Immature natural killer cell (primary cell): ENCODE results near the gene ADAMTSL1. TPM values are rescaled to one million over a fixed set of nuclear protein-coding genes. Genes with fewer than 3 reads are reported as not detected.
A peak's percentile ranks its signal among the peaks of the same experiment; 100 is the strongest.

Source experiments
- DNase-seq, 3 donors: peaks; one replicate each; pipeline ENCODE4 v3.0.0; 2022; ENCODE audit warnings: mixed read lengths in 1 of 3
- H3K27ac Mint-ChIP-seq, 6 donors: one replicate each; pipeline ENCODE4 v1.8.0; 2020; ENCODE audit warnings: mixed read lengths in 6 of 6, mild to moderate bottlenecking in 5 of 6, inconsistent platforms in 4 of 6, moderate library complexity in 3 of 6
- H3K27me3 Mint-ChIP-seq, 3 donors: one replicate each; pipeline ENCODE4 v1.8.0; 2020 to 2021; ENCODE audit warnings: low read depth in 3 of 3, mild to moderate bottlenecking in 3 of 3, mixed read lengths in 3 of 3, moderate library complexity in 3 of 3, inconsistent platforms in 1 of 3
- H3K36me3 Mint-ChIP-seq, 3 donors: one replicate each; pipeline ENCODE4 v1.8.0; 2020; ENCODE audit warnings: mixed read lengths in 3 of 3, inconsistent platforms in 2 of 3, mild to moderate bottlenecking in 2 of 3
- H3K4me1 Mint-ChIP-seq, 2 donors: one replicate each; pipeline ENCODE4 v1.8.0; 2020; ENCODE audit warnings: inconsistent platforms in 2 of 2, mild to moderate bottlenecking in 2 of 2, mixed read lengths in 2 of 2, moderate library complexity in 1 of 2
- H3K4me3 Mint-ChIP-seq, 5 donors: one replicate each; pipeline ENCODE4 v1.8.0; 2020; ENCODE audit warnings: mild to moderate bottlenecking in 5 of 5, mixed read lengths in 5 of 5, inconsistent platforms in 3 of 5, moderate library complexity in 3 of 5
- H3K9me3 Mint-ChIP-seq, 6 donors: one replicate each; pipeline ENCODE4 v1.8.0; 2020; ENCODE audit warnings: mild to moderate bottlenecking in 6 of 6, mixed read lengths in 6 of 6, inconsistent platforms in 4 of 6, moderate library complexity in 3 of 6
- polyA plus RNA-seq, 3 donors: library from polyadenylated mRNA; unstranded; fragments of 300-500 nt; fragmentation: Illumina TruSeq; gene quantifications; one replicate each; pipeline ENCODE4 v1.2.3, GENCODE V29; 2021

The ADAMTSL1 gene
- not detected for polyA plus RNA-seq

GRCh38 chr9:18473652-18474279, at the start of gene ADAMTSL1:
Gene ADAMTSL1 (plus strand): TSS chr9:18474153. CDS start chr9:18474233, 80 bp downstream.
- peaks cover 0 to 9% (median 3%) of the 10 kb centered on the region in 6 donors for H3K9me3 Mint-ChIP-seq
- no peak within 1 kb of the TSS for H3K4me3 Mint-ChIP-seq
- no peaks in the 10 kb centered on the region for H3K4me1 Mint-ChIP-seq
- H3K27ac Mint-ChIP-seq: no peak within 1 kb of the TSS
- no peak for DNase-seq
- no peaks in the 10 kb centered on the region for H3K36me3 Mint-ChIP-seq
- H3K27me3 Mint-ChIP-seq: peaks cover 0 to 4% (median 2%) of the 10 kb centered on the region in 3 donors

GRCh38 chr9:18427691-18428090, 46.3 kb upstream of the ADAMTSL1 start:
- H3K4me3 Mint-ChIP-seq: no peak overlapping the region
- H3K4me1 Mint-ChIP-seq: no peaks in the 10 kb centered on the region
- DNase-seq: no peak
- no peak overlapping the region for H3K27ac Mint-ChIP-seq
- peaks cover 0 to 2% (median 0%) of the 10 kb centered on the region in 6 donors for H3K9me3 Mint-ChIP-seq
- H3K36me3 Mint-ChIP-seq: no peaks in the 10 kb centered on the region
- H3K27me3 Mint-ChIP-seq: peaks cover 0 to 2% (median under 1%) of the 10 kb centered on the region in 3 donors

- Mint-ChIP-seq H3K27ac (no peak overlapping the region), H3K4me3 (no peak overlapping the region), H3K36me3 (no peaks in the 10 kb centered on the region), H3K9me3 (no peaks in the 10 kb centered on the region), H3K4me1 (no peaks in the 10 kb centered on the region), H3K27me3 (no peaks in the 10 kb centered on the region)
- no peak for DNase-seq
These were observed 45.3 kb upstream of the ADAMTSL1 start for GRCh38 chr9:18428661-18429060.

- no peaks in the 10 kb centered on the region for H3K9me3 Mint-ChIP-seq
- no peak overlapping the region for H3K27ac Mint-ChIP-seq
- no peaks in the 10 kb centered on the region for H3K36me3 Mint-ChIP-seq
- no peak for DNase-seq
- no peak overlapping the region for H3K4me3 Mint-ChIP-seq
- H3K27me3 Mint-ChIP-seq: no peaks in the 10 kb centered on the region
- no peaks in the 10 kb centered on the region for H3K4me1 Mint-ChIP-seq
These were observed 44.9 kb upstream of the ADAMTSL1 start for GRCh38 chr9:18429070-18429469.

- Mint-ChIP-seq H3K4me3 (no peak overlapping the region), H3K4me1 (no peaks in the 10 kb centered on the region), H3K9me3 (peaks cover 0 to 11% (median 4%) of the 10 kb centered on the region in 6 donors), H3K27me3 (peaks cover 2 to 8% (median 6%) of the 10 kb centered on the region in 3 donors), H3K27ac (no peak overlapping the region), H3K36me3 (no peaks in the 10 kb centered on the region)
- DNase-seq: no peak
These were observed 40.3 kb upstream of the ADAMTSL1 start for GRCh38 chr9:18433620-18434019.

- Mint-ChIP-seq H3K9me3 (peaks cover 0 to 11% (median 4%) of the 10 kb centered on the region in 6 donors), H3K27ac (no peak overlapping the region), H3K27me3 (peaks cover 2 to 10% (median 6%) of the 10 kb centered on the region in 3 donors), H3K4me3 (no peak overlapping the region), H3K36me3 (no peaks in the 10 kb centered on the region), H3K4me1 (no peaks in the 10 kb centered on the region)
- DNase-seq: no peak
These were observed 36.4 kb upstream of the ADAMTSL1 start for GRCh38 chr9:18437315-18438201.

- H3K4me1 Mint-ChIP-seq: no peaks in the 10 kb centered on the region
- no peak overlapping the region for H3K27ac Mint-ChIP-seq
- no peak for DNase-seq
- H3K27me3 Mint-ChIP-seq: peaks cover 2 to 10% (median 6%) of the 10 kb centered on the region in 3 donors
- H3K9me3 Mint-ChIP-seq: peaks cover 0 to 11% (median 4%) of the 10 kb centered on the region in 6 donors
- no peaks in the 10 kb centered on the region for H3K36me3 Mint-ChIP-seq
- no peak overlapping the region for H3K4me3 Mint-ChIP-seq
These were observed 35.5 kb upstream of the ADAMTSL1 start for GRCh38 chr9:18438300-18438925.

GRCh38 chr9:18438951-18439350, 35.0 kb upstream of the ADAMTSL1 start:
- no peak for DNase-seq
- Mint-ChIP-seq H3K4me1 (no peaks in the 10 kb centered on the region), H3K36me3 (no peaks in the 10 kb centered on the region), H3K9me3 (peaks cover 0 to 11% (median 4%) of the 10 kb centered on the region in 6 donors), H3K27ac (no peak overlapping the region), H3K27me3 (peaks cover 2 to 10% (median 6%) of the 10 kb centered on the region in 3 donors), H3K4me3 (no peak overlapping the region)

GRCh38 chr9:18441261-18441660, 32.7 kb upstream of the ADAMTSL1 start:
- Mint-ChIP-seq H3K27me3 (peaks cover 2 to 6% (median 6%) of the 10 kb centered on the region in 3 donors), H3K36me3 (no peaks in the 10 kb centered on the region), H3K4me3 (no peak overlapping the region), H3K27ac (no peak overlapping the region), H3K9me3 (peaks cover 0 to 6% (median under 1%) of the 10 kb centered on the region in 6 donors), H3K4me1 (no peaks in the 10 kb centered on the region)
- no peak for DNase-seq

- Mint-ChIP-seq H3K4me1 (no peaks in the 10 kb centered on the region), H3K27me3 (peaks cover 0 to 4% (median 3%) of the 10 kb centered on the region in 3 donors), H3K9me3 (peaks cover 0 to 4% (median 0%) of the 10 kb centered on the region in 6 donors), H3K4me3 (no peak overlapping the region), H3K27ac (no peak overlapping the region), H3K36me3 (no peaks in the 10 kb centered on the region)
- DNase-seq: no peak
These were observed 31.1 kb upstream of the ADAMTSL1 start for GRCh38 chr9:18442629-18443491.

- H3K27me3 Mint-ChIP-seq: peaks cover 0 to 2% (median 0%) of the 10 kb centered on the region in 3 donors
- H3K27ac Mint-ChIP-seq: no peak overlapping the region
- no peak overlapping the region for H3K4me3 Mint-ChIP-seq
- peaks cover 0 to 4% (median 0%) of the 10 kb centered on the region in 6 donors for H3K9me3 Mint-ChIP-seq
- no peaks in the 10 kb centered on the region for H3K4me1 Mint-ChIP-seq
- DNase-seq: no peak
- H3K36me3 Mint-ChIP-seq: no peaks in the 10 kb centered on the region
These were observed 26.8 kb upstream of the ADAMTSL1 start for GRCh38 chr9:18447131-18447530.

GRCh38 chr9:18447541-18447940, 26.4 kb upstream of the ADAMTSL1 start:
- Mint-ChIP-seq H3K27ac (no peak overlapping the region), H3K9me3 (peaks cover 0 to 4% (median 0%) of the 10 kb centered on the region in 6 donors), H3K4me1 (no peaks in the 10 kb centered on the region), H3K27me3 (no peaks in the 10 kb centered on the region), H3K4me3 (no peak overlapping the region), H3K36me3 (no peaks in the 10 kb centered on the region)
- no peak for DNase-seq

- Mint-ChIP-seq H3K9me3 (peaks cover 0 to 4% (median 0%) of the 10 kb centered on the region in 6 donors), H3K4me1 (no peaks in the 10 kb centered on the region), H3K4me3 (no peak overlapping the region), H3K27ac (peak overlapping the region in 1 of 6 donors; percentile 56), H3K36me3 (no peaks in the 10 kb centered on the region), H3K27me3 (no peaks in the 10 kb centered on the region)
- DNase-seq: no peak
These were observed 25.9 kb upstream of the ADAMTSL1 start for GRCh38 chr9:18448101-18448500.
